B cell (primary cell): Measurements from ENCODE around the gene PLD1. TPM values are rescaled to one million over a fixed set of nuclear protein-coding genes. Genes with fewer than 3 reads are reported as not detected.

ENCODE experiments used
- ATAC-seq: fragments of 200-7000 bp; cut with Tn5 transposase; one replicate; pipeline ENCODE4 v1.10.0; 2021; ENCODE audit warnings: low read depth, mild to moderate bottlenecking, moderate number of reproducible peaks, moderate library complexity
- CTCF ChIA-PET: fragments of 350-600 bp; sonication (Branson Sonifier 250); formaldehyde crosslinking; loops from one replicate; lab custom pipeline; 2021; ENCODE audit warnings: antibody characterized with exemption, inconsistent platforms; lab: Charles Lee
- POLR2A ChIA-PET: fragments of 350-600 bp; sonication (Branson Sonifier 250); formaldehyde crosslinking; loops from one replicate; lab custom pipeline; 2021; ENCODE audit warnings: antibody characterized with exemption; lab: Charles Lee
- DNase-seq: peaks from one replicate; pipeline ENCODE4 v3.0.0; 2013
- H2AFZ ChIP-seq: 2 replicates; pipeline ENCODE4 v1.6.1; 2012; ENCODE audit warnings: mild to moderate bottlenecking, low read depth, low read length; ENCODE audit not compliant: insufficient read depth, poor library complexity, severe bottlenecking
- H3K27ac ChIP-seq, 2 donors: 1 replicate in 1 of 2; 2 replicates in 1 of 2; pipeline ENCODE4 v1.5.1; 2012 to 2013; ENCODE audit warnings: low read length in 2 of 2, mild to moderate bottlenecking in 2 of 2, moderate library complexity in 1 of 2
- H3K27me3 ChIP-seq, 4 experiments: fragments of 200-600 bp in 1 of 4; sonication (generic) in 1 of 4; replicated peaks in 1 of 4; 1 replicate in 2 of 4; 2 replicates in 2 of 4; pipeline versions ENCODE4 v1.6.1 to v1.7.0; 2013 to 2016; ENCODE audit warnings: low read length in 3 of 4, mild to moderate bottlenecking in 2 of 4, mixed read lengths in 1 of 4, moderate library complexity in 1 of 4; ENCODE audit not compliant: insufficient read depth in 4 of 4, control insufficient read depth in 3 of 4; ENCODE audit errors: control extremely low read depth in 1 of 4
- H3K36me3 ChIP-seq, 2 experiments: replicated peaks in 1 of 2; 1 replicate in 1 of 2; 2 replicates in 1 of 2; pipeline versions ENCODE4 v1.6.1 to v1.7.1; 2013; ENCODE audit warnings: low read length in 1 of 2; ENCODE audit not compliant: insufficient read depth in 2 of 2, control insufficient read depth in 1 of 2; ENCODE audit errors: control extremely low read depth in 1 of 2, extremely low read depth in 1 of 2
- H3K4me1 ChIP-seq, 2 donors: fragments of 200-600 bp in 1 of 2; sonication (generic) in 1 of 2; 1 replicate in 1 of 2; 2 replicates in 1 of 2; pipeline versions ENCODE4 v1.5.1 to v1.6.1; 2013 to 2017; ENCODE audit warnings: low read length in 2 of 2; ENCODE audit not compliant: control insufficient read depth in 2 of 2, insufficient read depth in 2 of 2
- H3K4me2 ChIP-seq: replicated peaks from 2 replicates; pipeline ENCODE3; 2012; ENCODE audit warnings: mild to moderate bottlenecking, low read depth, low read length; ENCODE audit not compliant: poor library complexity, severe bottlenecking
- H3K4me3 ChIP-seq, 5 experiments: fragments of 200-600 bp in 1 of 5; sonication (generic) in 1 of 5; 1 replicate in 3 of 5; 2 replicates in 2 of 5; pipeline versions ENCODE4 v1.5.1 to v1.7.0; 2011 to 2016; ENCODE audit warnings: low read length in 4 of 5, mild to moderate bottlenecking in 4 of 5, low read depth in 2 of 5, control low read depth in 1 of 5, moderate library complexity in 1 of 5; ENCODE audit not compliant: insufficient read depth in 1 of 5; ENCODE audit errors: control extremely low read depth in 1 of 5, extremely low read depth in 1 of 5
- H3K79me2 ChIP-seq: fragments of 200-600 bp; sonication (generic); one replicate; pipeline ENCODE4 v1.6.0; 2016; ENCODE audit warnings: low read length; ENCODE audit not compliant: control insufficient read depth, insufficient read depth
- H3K9ac ChIP-seq: fragments of 200-600 bp; sonication (generic); 2 replicates; pipeline ENCODE4 v1.6.1; 2017; ENCODE audit warnings: mild to moderate bottlenecking, low read length, moderate library complexity
- H3K9me3 ChIP-seq, 3 donors: one replicate each; pipeline versions ENCODE4 v1.6.1 to v1.7.1; 2013; ENCODE audit warnings: low read length in 2 of 3; ENCODE audit not compliant: control insufficient read depth in 2 of 3, insufficient read depth in 1 of 3; ENCODE audit errors: control extremely low read depth in 1 of 3
- H4K20me1 ChIP-seq: 2 replicates; pipeline ENCODE4 v1.6.0; 2012; ENCODE audit warnings: mild to moderate bottlenecking, low read length; ENCODE audit not compliant: insufficient read depth, control insufficient read depth, poor library complexity, severe bottlenecking
- H3K27ac Mint-ChIP-seq: one replicate; pipeline ENCODE4 v1.8.0; 2021; ENCODE audit warnings: mixed read lengths
- H3K27me3 Mint-ChIP-seq: one replicate; pipeline ENCODE4 v1.8.0; 2021; ENCODE audit warnings: mixed read lengths
- H3K4me1 Mint-ChIP-seq: one replicate; pipeline ENCODE4 v1.8.0; 2021; ENCODE audit warnings: mixed read lengths
- H3K4me3 Mint-ChIP-seq: one replicate; pipeline ENCODE4 v1.8.0; 2021; ENCODE audit warnings: mixed read lengths
- H3K9me3 Mint-ChIP-seq: one replicate; pipeline ENCODE4 v1.8.0; 2022; ENCODE audit warnings: mixed read lengths; ENCODE audit not compliant: insufficient read depth
- CTCF ChIP-seq: fragments of 200-600 bp; IDR thresholded peaks from one replicate; pipeline ENCODE4 v1.8.0; 2022; ENCODE audit warnings: antibody characterized with exemption, mild to moderate bottlenecking
- EZH2 ChIP-seq: IDR thresholded peaks from 2 replicates; pipeline ENCODE4 v1.6.1; 2012; ENCODE audit warnings: borderline replicate concordance, low read depth, mild to moderate bottlenecking, moderate library complexity, low read length; ENCODE audit not compliant: insufficient read depth, poor library complexity, severe bottlenecking
- WGBS: methylation state at CpG from one replicate; pipeline ENCODE4 v1.1.5; 2013; ENCODE audit warnings: missing lambda C conversion rate; ENCODE audit not compliant: insufficient coverage; 5-methylcytosine and 5-hydroxymethylcytosine counted together
- intact Hi-C: fragments of 100-400 bp; cut with micrococcal nuclease; formaldehyde crosslinking; loops from one replicate; pipeline ENCODE4 v1.10.0; 2022
- polyA plus RNA-seq: library from polyadenylated mRNA; depleted of rRNA; stranded (reverse); fragments of >200 nt; gene quantifications from 2 replicates; pipeline ENCODE4 v1.2.3, GENCODE V29; 2012
- total RNA-seq, 2 donors: library from RNA; stranded (reverse); fragments of 120-200 nt in 1 of 2; gene quantifications; 1 replicate in 1 of 2; 2 replicates in 1 of 2; pipeline versions ENCODE4 v1.2.3 to v1.2.4, GENCODE V29; 2013 to 2022

The PLD1 gene
- total and polyA plus RNA-seq, 2 donors (not counting 1 experiment from before 2014, with no cell fraction given) = 0.24 to 0.52 TPM

- no peak overlapping the region for H3K27ac ChIP-seq
- Mint-ChIP-seq H3K4me1 (no peaks in the 10 kb centered on the region), H3K4me3 (no peak overlapping the region), H3K27me3 (no peaks in the 10 kb centered on the region), H3K9me3 (no peaks in the 10 kb centered on the region), H3K27ac (no peak overlapping the region)
- H3K4me3 ChIP-seq = no peak overlapping the region
- H2AFZ ChIP-seq = no peak overlapping the region
- ChIA-PET CTCF (no interaction called here), POLR2A (no interaction called here)
- no CpG with 5 or more reads among the region's 3 CpGs for WGBS
- H3K4me2 ChIP-seq = no peak overlapping the region
- DNase-seq (no peak), ATAC-seq (no peak)
- H3K9me3 ChIP-seq = no peaks in the 10 kb centered on the region
- no peaks in the 10 kb centered on the region for H3K27me3 ChIP-seq
- no peaks in the 10 kb centered on the region for H3K79me2 ChIP-seq
- no peak overlapping the region for H3K9ac ChIP-seq
- TF ChIP-seq EZH2 (no peak), CTCF (no peak)
- no peaks in the 10 kb centered on the region for H3K4me1 ChIP-seq
- no peaks in the 10 kb centered on the region for H4K20me1 ChIP-seq
- no peaks in the 10 kb centered on the region for H3K36me3 ChIP-seq
- intact Hi-C loops = no loop called here
Measured at GRCh38 chr3:171797873-171798272, 12.4 kb downstream of the PLD1 start.

GRCh38 chr3:171797265-171797679 lies 13.0 kb downstream of the PLD1 start:
- CTCF ChIA-PET = no interaction called here

More at GRCh38 chr3:171797265-171797679, 13.0 kb downstream of the PLD1 start:
- POLR2A ChIA-PET = no interaction called here
- no peak overlapping the region for H3K27ac ChIP-seq
- H3K27me3 ChIP-seq = no peaks in the 10 kb centered on the region
- no peaks in the 10 kb centered on the region for H3K79me2 ChIP-seq
- Mint-ChIP-seq H3K4me3 (no peak overlapping the region), H3K4me1 (no peaks in the 10 kb centered on the region), H3K9me3 (no peaks in the 10 kb centered on the region), H3K27me3 (no peaks in the 10 kb centered on the region), H3K27ac (no peak overlapping the region)
- no peak overlapping the region for H3K4me2 ChIP-seq
- H4K20me1 ChIP-seq = no peaks in the 10 kb centered on the region
- H3K36me3 ChIP-seq = no peaks in the 10 kb centered on the region
- TF ChIP-seq CTCF (no peak), EZH2 (no peak)
- H2AFZ ChIP-seq = no peak overlapping the region
- H3K9ac ChIP-seq = no peak overlapping the region
- DNase-seq (no peak), ATAC-seq (no peak)
- no peak overlapping the region for H3K4me3 ChIP-seq
- H3K4me1 ChIP-seq = no peaks in the 10 kb centered on the region
- peaks cover 0 to 2% (median 0%) of the 10 kb centered on the region in 3 donors for H3K9me3 ChIP-seq
- intact Hi-C loops = no loop called here
- WGBS = 25% methylated on average over 1 of the region's 1 CpG
